ENCODE results near the gene PLEKHO1.
"Not testable (repeated sequence)": the region's sequence is repeated elsewhere in the genome, so short reads cannot be mapped to it uniquely, and the experiment has no call there.

PLEKHO1 gene

DNA sequence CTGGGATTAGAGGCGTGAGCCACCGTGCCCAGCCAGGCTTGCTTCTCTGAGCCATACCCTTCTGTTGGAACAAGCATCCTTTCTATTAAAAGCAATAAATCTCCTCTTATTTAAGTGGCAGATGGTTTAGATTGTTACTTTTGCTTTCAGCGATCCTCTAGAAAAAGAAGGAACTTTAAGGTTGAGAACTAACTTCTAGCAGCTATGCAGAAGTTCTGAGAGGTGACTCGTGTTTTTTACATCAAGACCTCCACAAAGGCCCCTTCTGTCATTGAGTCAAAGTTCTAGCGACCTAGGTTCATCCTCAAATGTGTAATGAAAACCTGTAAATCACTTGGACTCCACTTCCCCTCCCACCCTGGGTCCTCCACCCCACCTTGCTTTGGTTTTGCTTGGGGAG is 30.8 kb downstream of the PLEKHO1 start:
- Mint-ChIP-seq H3K4me3 (no peak overlapping the region), H3K27me3 (no peaks in the 10 kb centered on the region), H3K27ac (no peak overlapping the region), H3K4me1 (peaks cover 4% of the 10 kb centered on the region), H3K9me3 (no peaks in the 10 kb centered on the region), H3K36me3 (no peaks in the 10 kb centered on the region)
- no peak for ATAC-seq

DNA sequence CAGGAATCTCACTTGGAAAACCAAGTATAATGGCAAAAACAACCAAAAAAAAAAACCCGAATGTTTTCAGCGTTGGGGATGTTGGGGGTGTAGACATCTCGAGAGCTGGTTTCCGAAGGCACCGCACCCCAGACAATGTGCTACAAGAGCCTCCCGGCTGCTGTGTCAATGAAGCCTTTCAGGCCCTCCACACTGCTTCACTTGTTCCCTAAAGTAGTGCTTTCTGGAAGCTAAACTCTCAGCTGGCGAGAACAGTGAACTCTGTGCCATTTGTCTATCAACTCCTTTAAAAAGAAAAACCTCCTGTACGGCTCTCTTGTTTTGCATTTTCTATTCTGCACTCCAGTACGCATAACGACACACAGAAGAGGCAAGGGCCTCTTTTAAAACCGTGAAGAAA is 32.5 kb downstream of the PLEKHO1 start:
- H3K27ac Mint-ChIP-seq, result no peak overlapping the region
- no peaks in the 10 kb centered on the region for H3K9me3 Mint-ChIP-seq
- H3K4me1 Mint-ChIP-seq, result peaks cover 9% of the 10 kb centered on the region
- no peaks in the 10 kb centered on the region for H3K36me3 Mint-ChIP-seq
- ATAC-seq, result no peak
- no peak overlapping the region for H3K4me3 Mint-ChIP-seq
- no peaks in the 10 kb centered on the region for H3K27me3 Mint-ChIP-seq

DNA sequence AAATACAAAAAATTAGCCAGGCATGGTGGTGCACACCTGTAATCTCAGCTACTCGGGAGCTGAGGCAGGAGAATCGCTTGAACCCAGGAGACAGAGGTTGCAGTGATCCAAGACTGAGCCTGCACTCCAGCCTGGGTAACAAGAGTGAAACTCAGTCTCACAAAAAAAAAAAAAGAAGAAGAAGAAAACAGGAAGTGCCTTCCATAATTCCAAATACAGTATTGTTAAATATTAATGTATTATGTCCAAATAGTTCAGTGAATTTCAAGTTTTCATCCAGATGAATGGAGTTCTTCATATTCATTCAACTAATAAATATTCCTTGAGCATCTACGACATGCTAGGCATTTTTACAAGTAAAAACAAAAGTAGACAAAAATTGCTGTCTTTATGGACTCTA is 33.3 kb downstream of the PLEKHO1 start:
- no peaks in the 10 kb centered on the region for H3K9me3 Mint-ChIP-seq
- ATAC-seq, result no peak
- H3K27ac Mint-ChIP-seq, result no peak overlapping the region
- H3K4me3 Mint-ChIP-seq, result no peak overlapping the region
- peaks cover 16% of the 10 kb centered on the region for H3K4me1 Mint-ChIP-seq
- H3K27me3 Mint-ChIP-seq, result no peaks in the 10 kb centered on the region
- H3K36me3 Mint-ChIP-seq, result no peaks in the 10 kb centered on the region

DNA sequence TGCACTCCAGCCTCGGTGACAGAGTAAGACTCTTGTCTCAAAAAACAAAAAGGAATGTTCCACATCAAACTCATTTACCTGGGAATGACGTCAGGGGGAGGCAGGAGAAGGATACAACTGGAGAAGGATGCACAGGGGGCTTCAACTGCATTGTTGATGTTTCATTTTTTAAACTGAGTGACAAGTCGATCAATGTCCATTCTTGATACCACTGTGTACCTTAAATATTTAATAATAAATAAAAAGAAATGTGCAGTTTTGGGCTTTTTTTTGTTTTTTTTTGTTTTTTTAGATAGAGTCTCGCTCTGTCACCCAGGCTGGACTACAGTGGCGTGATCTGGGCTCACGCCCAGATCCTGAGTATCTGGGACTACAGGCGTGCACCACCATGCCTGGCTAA is 35.8 kb downstream of the PLEKHO1 start:
- H3K27ac Mint-ChIP-seq, result no peak overlapping the region
- peaks cover 16% of the 10 kb centered on the region for H3K4me1 Mint-ChIP-seq
- H3K9me3 Mint-ChIP-seq, result no peaks in the 10 kb centered on the region
- no peaks in the 10 kb centered on the region for H3K36me3 Mint-ChIP-seq
- H3K27me3 Mint-ChIP-seq, result no peaks in the 10 kb centered on the region
- ATAC-seq, result no peak
- no peak overlapping the region for H3K4me3 Mint-ChIP-seq

DNA sequence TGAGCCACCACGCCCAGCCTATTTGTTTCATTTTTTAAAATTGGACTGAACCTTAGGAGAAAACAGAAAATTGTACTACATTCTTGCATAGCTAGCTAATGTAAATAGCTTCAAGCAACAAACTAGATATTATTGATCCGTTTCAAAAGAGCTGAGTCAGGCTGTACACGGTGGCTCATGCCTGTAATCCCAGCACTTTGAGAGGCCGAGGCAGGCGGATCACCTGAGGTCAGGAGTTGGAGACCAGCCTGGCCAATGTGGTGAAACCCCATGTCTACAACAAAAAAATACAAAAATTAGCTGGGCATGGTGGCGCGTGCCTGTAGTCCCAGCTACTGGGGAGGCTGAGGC is 36.7 kb downstream of the PLEKHO1 start:
- H3K9me3 Mint-ChIP-seq, ATAC-seq, H3K36me3 Mint-ChIP-seq, H3K27me3 Mint-ChIP-seq: not testable (repeated sequence)
- Mint-ChIP-seq H3K27ac (peak overlapping the region; percentile 73), H3K4me3 (peak overlapping the region; percentile 52), H3K4me1 (peaks cover 16% of the 10 kb centered on the region)

DNA sequence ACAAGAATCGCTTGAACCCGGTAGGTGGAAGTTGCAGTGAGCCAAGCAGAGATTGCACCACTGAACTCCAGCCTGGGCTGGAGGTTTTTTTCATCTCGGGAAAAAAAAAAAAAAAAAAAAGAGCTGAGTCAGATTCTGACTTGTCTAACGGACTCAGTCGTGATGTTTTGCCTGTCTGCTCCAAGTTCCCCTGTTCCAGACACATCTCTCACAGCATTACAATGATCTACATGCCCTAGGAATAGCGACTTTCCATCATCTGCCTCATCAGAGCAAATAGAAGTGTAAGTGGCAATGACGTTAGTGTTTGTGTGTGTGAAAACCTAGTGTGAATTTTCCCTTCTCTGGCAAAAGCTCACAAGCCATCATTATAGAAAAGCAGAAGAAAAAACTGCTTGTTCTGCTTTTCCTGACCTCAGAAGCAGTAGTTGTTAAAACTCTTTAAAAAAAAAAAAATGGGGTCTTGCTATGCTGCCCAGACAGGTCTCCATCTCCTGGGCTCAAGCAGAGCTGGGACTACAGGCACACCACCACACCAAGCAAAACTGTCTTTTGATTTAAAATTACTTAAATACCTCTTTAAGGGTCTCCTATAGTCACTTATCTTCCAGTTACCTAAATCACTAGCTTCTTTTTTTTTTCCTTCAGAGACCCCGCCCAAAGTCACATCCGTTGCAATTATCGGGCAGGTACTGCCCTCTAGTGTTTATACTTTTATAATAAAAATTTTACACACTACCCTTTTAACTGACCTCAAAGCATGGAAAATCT is 37.3 kb downstream of the PLEKHO1 start:
- peaks cover 16% of the 10 kb centered on the region for H3K4me1 Mint-ChIP-seq
- no peaks in the 10 kb centered on the region for H3K27me3 Mint-ChIP-seq
- H3K9me3 Mint-ChIP-seq, result no peaks in the 10 kb centered on the region
- peak overlapping the region; percentile 52 for H3K4me3 Mint-ChIP-seq
- no peaks in the 10 kb centered on the region for H3K36me3 Mint-ChIP-seq
- H3K27ac Mint-ChIP-seq, result peak overlapping the region; percentile 73
- peak; percentile 88 for ATAC-seq

DNA sequence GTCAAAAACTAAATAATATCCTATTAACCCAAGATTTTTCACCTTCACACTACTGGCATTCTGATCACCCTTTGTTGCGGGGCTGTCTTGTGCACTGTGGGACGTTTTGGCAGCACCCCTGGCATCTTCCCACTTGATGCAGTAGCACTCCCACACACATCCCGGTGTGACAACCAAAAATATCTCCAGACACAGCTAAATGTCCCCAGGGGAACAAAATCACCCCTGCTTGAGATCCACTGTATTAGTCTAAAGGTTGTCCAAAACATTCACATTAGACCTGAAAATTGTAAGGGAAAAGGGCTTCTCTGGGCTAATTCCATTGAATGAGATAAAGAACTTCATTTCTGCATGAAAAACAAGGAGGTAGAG is 37.8 kb downstream of the PLEKHO1 start:
- peaks cover 16% of the 10 kb centered on the region for H3K4me1 Mint-ChIP-seq
- peak overlapping the region; percentile 52 for H3K4me3 Mint-ChIP-seq
- H3K9me3 Mint-ChIP-seq, result no peaks in the 10 kb centered on the region
- ATAC-seq, result no peak
- H3K27me3 Mint-ChIP-seq, result no peaks in the 10 kb centered on the region
- H3K36me3 Mint-ChIP-seq, result no peaks in the 10 kb centered on the region
- H3K27ac Mint-ChIP-seq, result peak overlapping the region; percentile 73

DNA sequence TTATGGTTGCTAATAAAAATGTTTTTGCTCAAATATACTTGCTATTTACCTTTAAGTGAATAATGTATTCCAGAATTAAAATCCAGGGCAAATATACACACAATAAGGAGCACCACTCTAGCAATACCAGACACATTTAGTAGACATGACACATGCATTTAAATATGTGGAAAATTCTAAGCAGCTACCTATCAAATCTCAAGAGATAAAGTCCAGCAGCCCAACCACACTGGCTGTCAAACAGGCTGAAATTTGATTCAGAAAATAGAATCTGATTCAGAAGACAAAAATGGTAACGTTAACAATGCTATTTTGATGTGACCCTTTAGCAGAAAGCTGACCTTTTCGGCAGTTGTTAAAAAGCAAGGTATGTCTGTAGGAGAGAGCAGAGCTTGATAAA is 42.3 kb downstream of the PLEKHO1 start:
- Mint-ChIP-seq H3K27ac (no peak overlapping the region), H3K4me3 (no peak overlapping the region), H3K36me3 (no peaks in the 10 kb centered on the region), H3K4me1 (peaks cover 9% of the 10 kb centered on the region), H3K9me3 (no peaks in the 10 kb centered on the region), H3K27me3 (no peaks in the 10 kb centered on the region)
- ATAC-seq, result no peak

DNA sequence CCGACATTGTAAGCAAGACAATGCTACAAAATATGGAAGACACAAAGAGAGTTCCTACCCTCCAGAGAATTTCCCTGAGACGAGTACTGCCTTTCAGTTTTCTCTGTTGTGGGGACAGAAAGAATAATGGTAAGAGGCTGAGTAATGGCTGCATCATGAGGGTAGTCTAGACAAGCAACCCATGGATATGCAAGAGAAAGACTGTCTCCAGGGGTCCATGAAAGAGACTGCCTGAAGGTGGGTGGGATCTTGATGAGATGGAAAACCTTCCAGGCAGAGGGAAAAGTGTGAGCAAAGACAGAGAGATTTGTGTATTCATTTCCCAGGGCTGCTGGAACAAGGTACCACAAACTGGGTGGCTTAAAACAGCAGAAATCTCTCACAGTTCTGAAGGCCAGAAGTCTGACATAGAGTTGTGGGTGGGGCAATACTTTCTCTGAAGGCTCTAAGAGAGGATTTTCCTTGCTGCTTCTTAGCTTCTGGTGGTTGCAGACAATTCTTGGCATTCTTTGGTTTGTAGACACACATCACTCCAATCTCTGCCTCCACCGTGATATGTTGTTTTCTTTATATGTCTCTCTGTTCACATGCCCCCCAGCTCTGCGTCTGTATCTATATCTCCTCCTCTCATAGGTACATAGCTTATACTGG is 44.8 kb downstream of the PLEKHO1 start:
- ATAC-seq, result no peak
- H3K4me3 Mint-ChIP-seq, result no peak overlapping the region
- no peaks in the 10 kb centered on the region for H3K9me3 Mint-ChIP-seq
- H3K27me3 Mint-ChIP-seq, result no peaks in the 10 kb centered on the region
- no peak overlapping the region for H3K27ac Mint-ChIP-seq
- H3K36me3 Mint-ChIP-seq, result no peaks in the 10 kb centered on the region
- no peaks in the 10 kb centered on the region for H3K4me1 Mint-ChIP-seq

DNA sequence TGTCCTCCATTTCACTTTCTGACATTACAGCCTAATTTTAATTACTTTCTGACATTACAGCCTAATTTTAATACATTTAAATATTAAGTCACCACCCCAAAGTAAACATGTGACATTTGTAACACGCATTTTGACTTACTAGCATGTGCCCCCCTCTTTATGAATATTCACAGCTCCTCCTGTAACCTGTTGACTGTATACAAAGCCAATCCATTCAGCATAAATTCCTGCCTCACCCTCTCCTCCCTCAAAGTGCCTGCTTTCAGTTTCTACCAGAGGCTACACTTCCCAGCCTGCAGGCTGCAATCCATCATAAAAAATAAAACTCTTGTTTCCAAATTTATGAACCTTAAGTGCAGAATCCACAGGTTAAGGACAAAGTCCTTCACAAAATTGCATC is 46.7 kb downstream of the PLEKHO1 start:
- H3K36me3 Mint-ChIP-seq, result no peaks in the 10 kb centered on the region
- no peaks in the 10 kb centered on the region for H3K4me1 Mint-ChIP-seq
- H3K9me3 Mint-ChIP-seq, result no peaks in the 10 kb centered on the region
- no peak for ATAC-seq
- H3K4me3 Mint-ChIP-seq, result no peak overlapping the region
- no peaks in the 10 kb centered on the region for H3K27me3 Mint-ChIP-seq
- no peak overlapping the region for H3K27ac Mint-ChIP-seq

DNA sequence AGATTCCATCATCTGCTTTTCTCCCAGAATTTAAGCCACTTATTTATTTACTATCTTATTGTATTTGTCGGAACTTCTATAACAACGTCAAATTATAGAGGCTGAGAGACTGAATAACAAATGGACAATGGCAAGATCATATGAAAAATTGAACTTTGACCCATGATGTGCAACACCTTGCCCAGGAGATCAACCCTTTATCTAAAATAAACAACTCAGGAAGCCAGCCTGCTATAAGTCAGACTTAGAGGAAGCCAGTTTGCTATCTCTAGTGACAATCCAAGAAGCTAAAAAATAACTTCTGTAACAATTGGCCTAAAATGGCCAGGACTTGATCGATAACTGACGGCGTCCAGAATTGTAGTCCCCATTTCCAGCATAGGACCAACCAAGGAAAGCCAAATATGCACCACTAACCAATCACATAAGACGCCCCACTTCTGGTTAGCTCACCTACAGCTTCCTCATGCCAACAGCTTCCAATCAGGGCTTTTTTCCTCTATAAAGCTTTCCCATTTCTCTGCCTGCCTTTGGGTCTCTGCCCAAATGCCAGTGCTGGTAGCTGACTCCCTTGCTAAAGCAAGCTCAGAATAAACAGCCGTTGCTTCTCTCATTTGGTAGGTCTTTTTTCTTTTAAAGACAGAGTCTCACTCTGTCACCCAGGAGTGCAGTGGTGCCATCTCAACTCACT is 57.7 kb downstream of the PLEKHO1 start:
- H3K27ac Mint-ChIP-seq, result no peak overlapping the region
- no peak overlapping the region for H3K4me3 Mint-ChIP-seq
- H3K9me3 Mint-ChIP-seq, result no peaks in the 10 kb centered on the region
- H3K4me1 Mint-ChIP-seq, result no peaks in the 10 kb centered on the region
- no peaks in the 10 kb centered on the region for H3K27me3 Mint-ChIP-seq
- no peak for ATAC-seq
- no peaks in the 10 kb centered on the region for H3K36me3 Mint-ChIP-seq

DNA sequence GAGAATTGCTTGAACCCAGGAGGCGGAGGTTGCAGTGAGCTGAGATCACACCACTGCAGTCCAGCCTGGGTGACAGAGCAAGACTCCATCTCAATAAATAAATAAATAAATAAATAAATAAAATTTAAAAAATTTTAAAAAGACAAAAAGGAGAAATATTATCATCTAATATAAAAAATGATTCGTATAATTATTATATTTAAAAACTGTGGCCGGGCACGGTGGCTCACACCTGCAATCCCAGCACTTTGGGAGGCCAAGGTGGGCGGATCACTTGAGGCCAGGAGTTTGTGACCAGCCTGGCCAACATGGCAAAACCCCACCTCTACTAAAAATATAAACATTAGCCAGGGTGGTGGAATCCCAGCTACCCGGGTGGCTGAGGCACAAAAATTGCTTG is 58.7 kb downstream of the PLEKHO1 start:
- not testable (repeated sequence) for H3K4me3 Mint-ChIP-seq, H3K27me3 Mint-ChIP-seq, H3K36me3 Mint-ChIP-seq, H3K9me3 Mint-ChIP-seq, H3K27ac Mint-ChIP-seq, H3K4me1 Mint-ChIP-seq, ATAC-seq
